Measurements from ENCODE around the gene SSH2.

- TF ChIP-seq CTCF (IDR thresholded peaks at IDR 0.05), result no peak
- no peak for TF ChIP-seq POLR2A (IDR thresholded peaks at IDR 0.05)
These were observed 96.2 kb downstream of the SSH2 start for GRCh38 chr17:29833801-29834200.
